Transverse colon (tissue), 4 donors: ENCODE results near the gene GRID2IP.

Source experiments
- CTCF ChIP-seq, 5 experiments: fragments of 200-600 bp in 3 of 5; fragments of 450-650 bp in 2 of 5; sonication (generic) in 3 of 5; IDR thresholded peaks; 1 replicate in 2 of 5; 2 replicates in 3 of 5; pipeline ENCODE4 v1.5.1; 2016 to 2017; ENCODE audit warnings: antibody characterized with exemption in 5 of 5, inconsistent platforms in 3 of 5, mild to moderate bottlenecking in 2 of 5, moderate library complexity in 1 of 5
- EP300 ChIP-seq: sonication (generic); formaldehyde crosslinking; IDR thresholded peaks from one replicate; pipeline ENCODE4 v1.6.1; 2017; ENCODE audit warnings: antibody characterized with exemption, low read depth
- POLR2A ChIP-seq: fragments of 450-650 bp; IDR thresholded peaks from one replicate; pipeline ENCODE4 v1.6.1; 2016; ENCODE audit warnings: antibody characterized with exemption, mild to moderate bottlenecking, moderate library complexity
- POLR2AphosphoS5 ChIP-seq, 3 donors: sonication (generic); formaldehyde crosslinking; IDR thresholded peaks; one replicate each; pipeline ENCODE4 v1.6.1; 2016; ENCODE audit warnings: antibody characterized with exemption in 3 of 3

GRCh38 chr7:6576024-6576866 lies 25.0 kb upstream of the GRID2IP start:
- TF ChIP-seq CTCF (IDR thresholded peaks at IDR 0.05) = no peak
- TF ChIP-seq POLR2A = no peak
- TF ChIP-seq POLR2AphosphoS5 (IDR thresholded peaks at IDR 0.05) = no peak
- TF ChIP-seq EP300 = no peak
